Fibroblast of peridontal ligament (primary cell): Measurements from ENCODE around the gene GRK2.

Experiments
- DNase-seq: peaks from one replicate; pipeline ENCODE4 v3.0.0-alpha.2; 2010; ENCODE audit errors: extremely low read depth

Gene GRK2

DNA sequence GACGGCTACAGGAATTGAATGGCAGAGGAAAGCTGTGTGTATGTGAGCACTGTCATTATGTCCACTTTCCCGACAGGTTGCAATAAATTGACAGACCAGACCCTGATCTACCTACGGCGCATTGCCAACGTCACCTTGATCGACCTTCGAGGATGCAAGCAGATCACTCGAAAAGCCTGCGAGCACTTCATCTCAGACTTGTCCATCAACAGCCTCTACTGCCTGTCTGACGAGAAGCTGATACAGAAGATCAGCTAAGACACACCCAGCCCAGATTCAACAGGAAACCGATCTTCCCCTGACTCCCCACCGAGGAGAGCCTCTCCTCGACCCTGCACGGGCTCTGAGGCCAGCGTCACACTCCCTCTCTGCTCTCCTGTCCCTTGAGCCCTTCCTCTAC lies 11.5 kb upstream of the GRK2 start:
- DNase-seq = no peak

DNA sequence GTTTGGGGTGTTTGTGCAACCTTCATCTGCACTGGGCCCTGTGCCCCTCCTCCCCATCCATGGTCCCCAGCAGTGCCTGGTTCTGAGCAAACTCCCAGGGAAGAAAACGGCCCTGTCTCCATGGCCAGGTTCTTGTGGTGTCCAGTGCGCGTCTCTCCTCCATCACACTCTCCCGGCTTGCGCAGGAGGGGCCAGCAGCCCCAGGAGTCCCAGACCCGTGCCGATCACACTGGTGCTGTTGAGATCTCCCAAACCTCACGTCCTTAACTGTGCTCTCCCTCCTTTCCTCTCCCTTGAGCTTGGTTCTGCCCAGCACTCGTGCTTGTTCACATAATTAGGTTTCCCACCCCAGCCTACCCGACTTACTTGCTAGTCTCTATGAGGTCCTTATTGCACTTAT lies 10.9 kb upstream of the GRK2 start:
- DNase-seq = no peak

DNA sequence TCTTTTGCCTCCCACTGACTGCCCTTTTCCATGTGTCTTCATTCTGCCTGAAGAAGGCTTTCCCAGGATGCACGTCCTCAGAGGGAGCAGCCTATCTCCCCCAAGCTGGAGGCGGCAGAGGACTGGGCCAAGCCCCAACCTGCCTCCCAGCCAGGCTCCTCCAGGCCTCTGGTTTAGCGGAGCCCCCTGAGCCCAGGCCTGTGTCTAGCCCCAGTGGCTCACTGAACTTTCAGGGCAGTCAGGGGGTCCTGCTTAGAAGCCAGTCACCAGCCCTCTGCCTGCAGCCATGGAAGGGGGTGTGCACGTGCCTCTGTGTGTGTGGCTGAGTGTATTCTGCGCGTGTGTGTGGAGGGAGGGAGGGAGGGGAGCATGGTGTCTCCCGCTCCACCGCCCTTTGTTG lies 10.4 kb upstream of the GRK2 start:
- no peak for DNase-seq

DNA sequence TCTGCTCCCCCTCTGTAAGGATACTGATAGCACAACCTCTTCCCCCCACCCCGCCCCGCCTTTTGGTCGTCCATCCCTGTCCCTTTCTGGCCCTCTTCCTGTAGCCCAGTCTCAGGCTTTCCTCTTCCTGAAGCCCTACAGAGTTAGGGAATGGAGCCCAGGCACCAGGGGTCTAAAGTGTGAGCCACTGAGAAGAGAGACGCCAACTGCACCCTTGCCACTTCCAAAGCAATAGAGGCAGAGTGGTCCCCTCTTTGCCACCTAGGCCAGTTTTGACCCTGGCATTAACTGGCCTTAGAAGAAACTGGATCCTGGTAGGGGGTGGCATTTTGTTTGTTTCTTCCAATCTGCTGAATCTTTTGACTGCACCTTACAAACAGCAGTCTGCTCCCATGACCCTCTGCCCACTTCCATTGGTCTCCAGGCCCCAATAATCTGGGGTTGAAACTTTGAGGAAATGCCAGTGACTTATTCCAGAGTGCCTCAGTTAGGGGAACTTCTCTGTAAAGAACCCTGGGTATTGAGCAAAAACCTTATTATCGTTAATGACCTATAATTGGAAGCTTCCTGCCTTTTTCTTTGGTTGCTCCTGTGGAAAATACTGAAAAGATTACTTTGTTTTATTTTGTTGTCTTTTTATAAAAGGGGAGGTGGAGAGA lies 9.7 kb upstream of the GRK2 start:
- no peak for DNase-seq

DNA sequence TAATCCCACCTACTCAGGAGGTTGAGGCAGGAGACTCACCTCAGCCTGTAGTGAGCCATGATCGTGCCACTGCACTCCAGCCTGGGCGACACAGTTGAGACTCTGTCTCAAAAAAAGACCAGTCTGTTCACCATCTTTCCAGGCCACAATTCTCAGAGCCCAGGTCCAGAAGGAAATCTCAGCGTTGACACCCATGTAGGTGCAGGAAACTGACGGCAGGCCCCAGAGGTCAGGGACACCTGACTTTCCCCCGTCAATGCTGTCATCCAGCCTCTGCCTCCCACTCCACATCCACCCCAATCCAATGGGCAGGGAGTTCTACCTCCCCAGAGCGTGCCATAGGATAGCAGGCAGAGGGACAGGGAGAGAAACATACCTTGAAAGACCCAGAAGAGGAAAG lies 5.9 kb upstream of the GRK2 start:
- DNase-seq = no peak

DNA sequence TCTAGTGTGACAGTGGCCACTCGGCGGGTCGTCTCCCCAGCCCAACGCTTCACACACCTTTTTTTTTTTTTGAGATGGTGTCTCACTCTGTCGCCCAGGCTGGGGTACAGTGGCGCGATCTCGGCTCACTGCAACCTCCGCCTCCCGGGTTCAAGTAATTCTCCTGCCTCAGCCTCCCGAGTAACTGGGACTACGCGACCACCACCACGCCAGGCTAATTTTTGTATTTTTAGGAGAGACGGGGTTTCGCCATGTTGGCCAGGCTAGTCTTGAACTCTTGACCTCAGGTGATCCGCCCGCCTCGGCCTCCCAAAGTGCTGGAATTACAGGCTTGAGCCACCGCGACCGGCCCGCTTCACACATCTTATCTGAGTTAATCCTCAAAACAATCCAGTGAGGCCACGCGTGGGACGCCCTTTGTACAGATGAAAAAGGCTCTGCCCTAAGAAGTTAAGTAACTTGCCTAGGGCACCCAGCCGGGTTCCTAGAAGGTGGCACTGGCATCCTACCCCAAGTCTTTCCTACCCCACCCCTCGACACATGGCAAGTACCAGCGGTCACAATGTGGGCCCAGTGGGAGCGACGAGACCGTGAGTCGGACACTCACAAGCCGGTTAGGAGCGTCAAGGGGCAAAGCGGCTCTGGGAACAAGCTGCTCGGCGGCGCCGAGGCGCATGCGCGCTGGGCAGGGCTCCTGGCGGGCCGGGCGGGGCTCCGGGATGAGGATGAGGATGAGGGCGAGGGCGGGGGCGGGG lies 5.2 kb upstream of the GRK2 start:
- DNase-seq = peak; percentile 46

DNA sequence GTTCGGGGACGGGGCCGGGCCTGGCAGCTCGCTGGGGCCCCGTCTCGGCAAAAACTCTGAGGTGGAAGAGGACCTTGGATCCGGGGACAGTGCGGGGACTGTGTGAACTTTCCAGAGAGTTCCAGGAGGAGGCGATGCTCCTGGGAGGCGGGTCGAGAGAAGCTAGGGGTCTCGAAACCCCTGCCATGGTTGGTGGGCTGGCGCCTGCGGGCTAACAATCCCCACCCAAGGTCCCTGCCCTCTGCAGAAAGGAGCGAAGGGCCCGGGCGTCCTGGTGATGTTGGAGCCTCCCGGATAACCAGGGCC lies 4.7 kb upstream of the GRK2 start:
- DNase-seq = no peak

DNA sequence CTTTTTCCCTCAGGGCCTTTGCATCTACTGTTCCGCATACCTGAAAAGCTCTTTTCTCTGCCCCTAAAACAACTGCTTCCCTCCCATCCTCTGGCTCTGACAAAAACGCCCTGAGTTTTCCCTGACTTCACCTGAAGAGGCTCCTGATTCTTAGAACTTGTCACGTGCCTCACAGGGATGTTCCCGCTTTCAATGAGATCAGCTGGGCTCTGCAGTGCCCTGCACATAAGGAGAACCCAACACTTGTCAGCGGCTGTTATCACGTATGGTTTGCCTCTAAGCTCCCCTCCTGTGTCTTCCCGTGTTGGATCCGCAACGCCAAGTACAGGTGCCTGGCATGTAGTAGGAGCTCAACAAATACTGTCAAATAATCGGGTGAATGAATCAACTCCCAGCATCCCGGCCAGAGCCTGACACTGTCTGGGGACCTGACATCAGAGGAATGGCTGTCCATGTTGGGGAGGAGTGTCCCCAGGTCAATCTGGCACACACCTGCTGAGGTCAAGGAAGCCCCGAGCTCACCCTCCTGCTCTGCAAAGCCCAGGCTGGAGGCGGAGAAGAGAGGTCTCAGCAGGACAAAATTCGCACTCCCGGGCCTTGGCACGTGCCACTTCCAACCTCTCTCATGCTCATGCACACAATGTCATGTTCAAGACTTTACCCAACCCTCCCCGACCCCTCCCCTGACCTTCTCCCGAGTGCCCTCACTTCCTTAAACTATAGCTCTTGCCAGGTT lies 4.2 kb upstream of the GRK2 start:
- no peak for DNase-seq

DNA sequence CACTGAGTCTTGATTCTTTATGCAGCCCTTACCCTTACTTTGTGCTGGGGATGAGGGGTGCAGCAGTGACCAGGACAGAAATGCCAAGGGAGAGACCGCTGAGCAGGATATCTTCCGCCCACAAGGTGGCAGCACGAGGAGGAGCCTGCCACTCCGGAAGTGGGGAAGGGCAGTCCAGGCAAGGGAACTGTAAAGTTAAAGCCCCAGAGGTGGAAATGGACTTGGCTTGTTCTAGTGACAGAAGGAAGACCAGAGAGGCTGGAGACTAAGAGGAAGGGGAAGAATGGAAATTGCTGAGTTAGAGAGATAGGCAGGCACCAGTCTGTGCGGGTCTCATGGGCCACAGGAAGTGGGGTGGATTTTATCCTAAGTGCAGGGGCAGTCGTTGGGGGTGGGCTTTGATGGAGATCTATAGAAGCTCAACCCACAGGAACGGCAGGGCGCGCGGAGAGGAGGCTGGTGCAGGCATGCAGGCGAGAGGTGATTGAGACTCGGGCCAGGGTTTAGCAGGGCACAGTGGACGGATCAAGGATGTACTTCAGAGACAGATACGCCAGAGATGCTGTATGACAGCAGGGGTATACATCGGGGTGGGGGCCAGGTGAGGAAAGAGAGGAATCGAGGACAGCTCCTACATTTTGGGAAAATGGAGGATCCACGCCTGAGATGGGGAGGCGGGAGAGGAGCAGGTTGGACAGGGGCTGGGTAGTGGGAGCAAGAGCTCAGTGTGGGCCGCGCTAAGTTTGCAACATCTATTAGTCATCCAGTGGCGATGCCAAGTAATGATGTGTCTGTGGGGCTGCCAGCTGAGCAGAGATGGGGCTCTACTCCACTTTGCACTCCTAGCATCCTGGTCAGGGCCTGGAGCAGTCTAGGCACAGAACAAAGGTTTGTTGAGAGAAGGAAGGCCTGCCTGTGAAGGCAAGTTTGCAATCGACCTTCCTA lies 3.3 kb upstream of the GRK2 start:
- peak; percentile 85 for DNase-seq

DNA sequence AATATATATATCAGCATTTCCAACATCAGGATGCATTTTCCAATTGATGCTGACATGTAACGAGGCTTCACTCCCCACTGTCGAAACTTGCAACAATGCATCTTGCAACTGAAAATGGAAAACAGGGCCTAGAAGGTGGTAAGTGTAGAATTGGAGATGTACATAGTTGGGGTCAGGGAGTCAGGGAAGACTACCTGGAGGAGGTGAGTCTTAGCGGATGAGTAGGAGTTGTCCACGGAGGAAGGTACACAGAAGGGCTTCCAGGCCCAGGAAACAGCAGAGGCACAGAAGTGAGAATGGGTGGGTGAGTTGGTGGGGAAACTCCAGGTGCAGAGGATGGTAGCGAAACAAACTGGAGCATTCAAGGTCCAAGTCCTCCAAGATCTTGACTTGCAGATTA lies 2.0 kb upstream of the GRK2 start:
- DNase-seq = no peak

DNA sequence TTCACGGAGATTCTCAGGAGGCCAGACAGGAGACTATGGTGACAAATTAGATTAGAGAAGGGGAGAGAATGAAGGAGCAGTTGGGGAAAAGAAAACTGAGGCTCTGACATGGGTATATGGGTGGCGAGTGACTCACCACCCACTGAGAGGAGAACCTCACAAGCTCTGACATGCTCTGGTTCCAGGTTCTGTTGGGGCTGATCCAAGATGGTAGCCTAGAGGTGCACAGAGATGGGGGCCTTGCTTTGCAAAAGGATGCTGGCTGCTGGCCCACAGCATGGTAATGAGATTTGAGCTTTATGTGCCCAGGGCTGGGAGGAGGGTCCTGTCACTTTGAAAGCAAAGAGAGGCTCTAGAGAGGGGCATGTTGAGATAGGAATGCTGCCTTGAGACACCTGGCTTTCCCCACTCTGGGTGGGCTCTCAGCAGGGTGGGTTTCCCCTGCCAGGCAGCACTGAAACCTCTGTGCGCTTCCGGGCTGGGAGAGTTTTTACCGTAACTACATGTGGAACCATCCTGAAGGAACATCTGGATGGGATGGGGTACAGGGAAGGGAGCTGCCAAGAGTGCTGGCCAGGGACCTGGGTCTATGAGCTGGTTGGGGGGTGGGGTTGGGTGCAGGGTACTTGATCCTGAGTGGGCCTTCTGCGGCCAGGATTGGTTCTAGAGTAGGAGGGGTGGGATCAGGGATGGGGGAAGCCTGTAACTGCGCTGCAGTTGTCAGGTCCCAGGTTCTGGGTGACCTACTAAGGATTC lies 1.2 kb upstream of the GRK2 start:
- DNase-seq = no peak

DNA sequence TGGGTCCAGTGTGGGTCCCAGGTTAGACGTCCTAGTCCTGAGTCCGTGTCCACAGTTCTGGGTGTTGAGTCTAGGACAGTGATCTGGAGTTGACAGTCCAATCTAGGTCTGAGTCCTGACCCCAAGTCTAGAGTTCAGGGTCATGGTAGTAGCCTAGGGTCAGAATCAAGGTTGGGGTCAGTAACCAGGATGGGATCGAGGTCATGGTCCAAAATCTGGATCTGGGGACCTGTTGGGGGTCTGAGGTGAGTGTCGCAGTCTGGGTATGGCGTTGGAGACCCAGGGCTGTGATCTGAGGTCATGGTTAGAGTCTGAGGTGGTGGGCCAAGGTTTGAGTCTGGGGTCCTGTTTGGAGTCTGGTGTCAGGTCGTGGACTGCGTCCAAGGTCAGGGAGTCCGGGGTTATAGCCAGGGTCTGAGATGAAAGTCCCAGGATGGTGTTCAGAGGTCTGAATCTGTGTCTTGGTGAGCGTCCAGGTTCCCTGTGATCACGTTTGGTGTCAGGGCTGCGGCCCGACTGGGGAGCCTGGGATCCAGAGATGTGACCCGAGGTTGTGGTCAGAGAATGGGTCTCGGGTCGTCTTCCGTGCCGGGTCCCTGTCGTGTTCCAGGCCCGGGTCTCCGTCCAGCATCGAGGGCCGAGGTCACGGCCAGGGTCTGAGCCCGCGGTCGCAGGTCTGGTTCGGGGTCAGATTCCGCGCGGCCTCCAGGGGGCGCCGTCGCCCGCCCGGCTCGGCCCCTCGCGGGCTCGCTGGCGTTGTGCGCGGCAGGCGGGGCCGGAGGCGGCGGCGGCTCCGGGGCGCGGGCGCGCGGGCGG lies 432 bp upstream of the GRK2 start:
- DNase-seq = peak; percentile 41

DNA sequence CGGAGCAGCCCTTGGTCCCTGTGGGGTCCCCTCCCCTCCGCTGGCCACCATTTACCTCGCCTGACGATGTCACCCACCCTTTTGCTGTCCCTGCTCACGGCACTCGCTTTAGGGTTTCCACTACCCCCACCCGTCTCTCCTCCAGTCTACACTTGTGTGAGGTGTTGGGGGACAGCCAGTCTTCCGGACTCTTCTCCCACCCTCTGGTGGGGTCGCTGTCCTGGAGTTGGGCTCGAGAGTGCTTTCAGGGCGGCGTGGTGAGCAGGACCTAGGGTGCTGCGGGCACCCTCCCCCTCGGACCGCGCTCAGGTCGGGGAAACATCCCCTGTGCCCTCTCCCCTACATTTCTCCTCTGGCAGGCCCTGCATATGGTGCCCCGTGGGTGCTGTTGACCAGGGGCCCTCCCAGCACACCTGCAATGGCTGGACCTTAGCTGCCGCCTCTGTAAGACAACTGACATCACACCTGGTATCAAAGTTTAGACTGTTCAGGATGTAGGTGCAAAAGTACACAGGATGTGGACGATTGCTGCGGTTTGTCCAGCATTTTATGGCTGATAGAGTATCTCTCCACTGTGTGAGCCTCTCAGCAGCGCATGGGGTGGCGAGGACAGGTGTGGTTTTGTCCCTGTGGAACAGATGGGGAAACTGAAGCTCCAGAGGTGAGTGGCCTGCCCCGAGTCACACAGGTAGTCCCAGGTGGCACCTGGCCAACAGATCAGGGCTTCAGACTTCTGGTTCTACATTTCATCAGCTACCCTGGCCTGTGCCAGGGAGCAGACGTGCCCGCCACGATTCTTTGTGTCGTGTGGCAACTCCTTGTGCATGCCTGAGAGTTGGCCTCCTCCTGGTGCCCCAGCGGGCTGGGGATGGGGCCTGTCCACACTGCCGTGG lies 1.2 kb downstream of the GRK2 start:
- no peak for DNase-seq

DNA sequence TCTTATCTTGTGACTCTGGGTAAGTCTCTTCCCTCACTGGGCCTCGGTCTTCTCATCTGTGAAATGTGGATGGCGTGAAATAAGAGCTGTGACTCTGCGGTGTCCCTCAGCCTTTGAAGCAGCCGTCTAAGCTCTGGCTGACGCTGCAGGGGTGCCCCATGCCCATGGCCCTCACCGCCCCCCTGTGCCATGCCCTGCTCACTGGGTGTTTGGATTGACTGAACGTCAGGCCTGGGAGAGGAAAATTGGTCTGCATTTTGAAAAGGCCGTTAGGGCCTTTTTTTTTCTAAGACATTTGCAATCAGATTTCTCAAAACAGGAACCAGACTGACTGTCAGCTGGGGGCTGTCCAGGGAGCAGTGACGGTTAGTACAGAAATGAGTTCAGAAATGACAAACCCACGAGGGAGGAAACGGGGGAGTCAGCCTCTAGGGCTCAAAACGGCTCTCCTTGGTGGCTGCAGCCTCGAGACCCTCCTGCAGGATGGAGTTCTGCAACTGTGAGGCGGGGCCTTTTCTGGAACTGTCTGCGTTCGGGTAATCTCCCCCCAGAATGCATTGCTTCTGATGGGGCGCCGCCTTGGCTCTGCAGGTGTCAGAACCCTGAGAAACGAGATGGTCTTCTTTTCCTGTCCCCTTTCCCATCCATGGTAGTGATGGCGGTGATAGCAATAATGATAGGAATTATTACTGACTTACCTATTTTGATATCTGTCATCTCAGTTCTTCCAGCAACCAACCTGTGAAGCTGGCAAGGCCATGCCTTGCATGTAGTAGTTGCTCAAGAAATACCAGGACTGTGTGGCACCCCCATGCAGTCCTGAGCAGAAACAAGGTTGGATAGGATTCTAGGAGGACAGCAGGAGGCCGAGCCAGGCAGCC lies 2.0 kb downstream of the GRK2 start:
- DNase-seq = no peak

DNA sequence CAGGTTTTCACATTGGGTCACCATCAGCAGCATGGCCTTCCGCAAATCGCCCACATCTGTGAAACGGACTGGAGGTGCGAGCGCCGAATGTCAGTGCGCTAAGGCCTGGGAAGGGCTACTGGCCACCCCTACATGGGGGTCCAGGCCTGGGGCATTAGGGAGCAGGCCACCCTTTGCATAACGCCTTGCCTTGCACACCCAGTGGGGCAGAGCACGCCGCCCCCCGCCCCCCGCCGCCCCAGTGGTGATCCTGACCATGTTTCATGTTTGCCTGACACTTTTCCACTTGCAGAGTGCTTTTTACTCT lies 2.6 kb downstream of the GRK2 start:
- DNase-seq = no peak

DNA sequence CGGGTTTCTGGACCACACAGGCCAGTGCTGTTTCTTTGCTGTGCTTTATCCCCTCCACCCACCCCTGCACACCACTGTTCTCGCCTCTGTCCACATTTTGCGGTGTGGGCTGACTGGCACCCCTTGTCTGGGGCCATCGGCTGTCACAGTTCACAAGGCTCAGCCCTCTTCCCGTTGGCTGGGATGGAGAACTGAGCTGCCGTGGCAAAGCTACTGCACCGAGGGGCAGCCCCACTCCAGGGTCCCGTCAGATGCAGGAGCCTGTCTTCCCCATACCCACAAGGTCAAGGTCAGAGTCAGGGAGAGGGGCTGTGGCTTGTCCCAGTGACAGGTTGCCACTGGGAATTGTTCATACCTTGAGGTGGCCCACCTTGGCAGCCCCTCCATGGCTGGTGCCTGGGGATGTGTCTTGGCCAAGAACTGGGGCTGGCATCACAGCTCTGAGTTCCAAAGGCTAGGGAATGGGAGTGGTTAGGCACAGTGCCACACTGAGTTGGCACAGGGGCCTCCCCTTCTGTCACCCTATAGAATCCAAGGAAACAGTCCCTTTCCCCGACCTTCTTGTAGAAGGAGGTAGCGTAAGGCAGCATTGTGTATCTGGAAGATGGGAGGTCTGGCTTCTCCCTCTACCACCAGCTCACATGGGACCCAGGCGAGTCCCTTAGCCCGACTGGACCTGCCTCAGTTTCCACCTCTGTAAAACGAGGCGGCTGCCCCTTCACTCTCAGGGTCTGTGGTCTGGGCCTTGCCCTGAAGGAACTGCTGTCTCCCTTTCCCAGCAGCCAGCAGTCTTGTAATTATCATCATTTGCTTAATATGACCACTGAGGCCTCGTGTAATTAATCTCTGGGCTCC lies 3.4 kb downstream of the GRK2 start:
- no peak for DNase-seq
